HPDE6-E6E7 (cell line): ENCODE data around the gene CHIA.
"Not testable (repeated sequence)": the region's sequence is repeated elsewhere in the genome, so short reads cannot be mapped to it uniquely, and the experiment has no call there.

Experiments used
- DNase-seq: peaks from one replicate; pipeline ENCODE4 v3.0.0; 2011; ENCODE audit warnings: missing footprints; ENCODE audit errors: extremely low spot score

CHIA gene

GRCh38 chr1:111285879-111286278, 4.8 kb upstream of the CHIA start:
- no peak for DNase-seq

- DNase-seq, result no peak
These were observed 3.7 kb upstream of the CHIA start for GRCh38 chr1:111286912-111287311.

DNA sequence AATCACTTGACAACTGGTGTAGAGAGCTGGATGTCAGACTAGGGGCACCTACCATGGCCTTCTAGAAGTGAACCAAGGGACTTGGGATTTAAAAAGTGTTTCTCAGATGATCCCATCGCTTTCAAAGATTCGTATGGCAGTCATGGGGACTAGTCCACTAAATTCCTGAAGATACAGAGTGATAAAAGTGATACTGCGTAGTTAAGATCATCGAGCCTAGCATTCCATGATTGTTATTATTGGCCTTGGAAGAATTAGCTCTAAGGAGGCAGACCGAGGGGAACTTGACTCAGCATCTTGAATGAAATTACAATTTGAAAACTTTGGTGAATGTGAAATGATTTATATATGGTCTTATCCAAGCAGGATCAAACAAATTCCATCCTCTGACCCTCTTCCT, 1.3 kb upstream of the CHIA start:
- no peak for DNase-seq

- no peak for DNase-seq
These were observed 547 bp upstream of the CHIA start for GRCh38 chr1:111290104-111290503.

- no peak for DNase-seq
These were observed 3.7 kb downstream of the CHIA start for GRCh38 chr1:111294390-111294789.

- DNase-seq, result no peak
These were observed 11.7 kb downstream of the CHIA start for GRCh38 chr1:111302374-111302773.

- DNase-seq, result no peak
These were observed 19.0 kb downstream of the CHIA start for GRCh38 chr1:111309690-111310089.

- no peak for DNase-seq
These were observed 27.9 kb downstream of the CHIA start for GRCh38 chr1:111318523-111318922.

GRCh38 chr1:111320066-111320879, 29.6 kb downstream of the CHIA start:
- DNase-seq, result no peak

DNA sequence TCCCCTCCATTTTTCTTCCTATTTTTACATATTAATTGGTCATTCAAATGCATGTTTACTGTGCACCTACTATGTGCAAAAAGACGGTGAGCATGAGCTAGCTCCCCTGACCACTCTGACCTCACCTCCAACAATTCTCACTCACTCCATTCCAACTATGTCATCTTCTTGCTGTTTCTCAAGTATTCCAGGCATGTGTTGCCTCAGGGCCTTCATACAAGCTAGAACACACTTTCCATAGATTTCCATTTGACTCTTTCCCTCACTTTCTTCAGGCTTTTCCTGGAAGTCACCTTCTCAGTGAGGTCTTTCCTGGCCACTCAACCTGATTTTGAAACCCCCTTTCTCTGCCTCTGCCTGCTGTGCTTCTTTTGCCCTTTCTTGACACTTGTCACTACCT, 32.6 kb downstream of the CHIA start:
- no peak for DNase-seq

DNA sequence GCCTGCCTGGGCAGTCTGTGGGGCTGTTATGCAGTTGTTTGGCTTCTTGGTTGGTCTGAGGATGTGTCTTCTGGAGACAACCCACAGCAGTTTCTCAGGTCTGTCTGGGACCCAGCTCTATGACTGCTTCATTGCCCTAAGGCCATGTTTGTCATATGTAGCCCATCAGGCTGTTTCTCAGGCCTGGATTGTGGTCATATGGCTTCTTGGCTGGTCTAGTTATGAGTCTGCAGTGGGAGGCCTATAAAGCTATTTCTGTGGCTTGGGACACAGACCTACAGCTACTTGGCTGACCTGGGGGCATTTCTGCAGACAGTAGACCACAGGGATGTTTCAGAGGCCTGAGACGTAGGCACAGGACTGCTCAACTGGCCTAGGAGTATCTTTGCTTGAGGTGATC, 41.5 kb downstream of the CHIA start:
- DNase-seq, result no peak

- DNase-seq, result peak; percentile 31
These were observed 43.5 kb downstream of the CHIA start for GRCh38 chr1:111334169-111334568.

DNA sequence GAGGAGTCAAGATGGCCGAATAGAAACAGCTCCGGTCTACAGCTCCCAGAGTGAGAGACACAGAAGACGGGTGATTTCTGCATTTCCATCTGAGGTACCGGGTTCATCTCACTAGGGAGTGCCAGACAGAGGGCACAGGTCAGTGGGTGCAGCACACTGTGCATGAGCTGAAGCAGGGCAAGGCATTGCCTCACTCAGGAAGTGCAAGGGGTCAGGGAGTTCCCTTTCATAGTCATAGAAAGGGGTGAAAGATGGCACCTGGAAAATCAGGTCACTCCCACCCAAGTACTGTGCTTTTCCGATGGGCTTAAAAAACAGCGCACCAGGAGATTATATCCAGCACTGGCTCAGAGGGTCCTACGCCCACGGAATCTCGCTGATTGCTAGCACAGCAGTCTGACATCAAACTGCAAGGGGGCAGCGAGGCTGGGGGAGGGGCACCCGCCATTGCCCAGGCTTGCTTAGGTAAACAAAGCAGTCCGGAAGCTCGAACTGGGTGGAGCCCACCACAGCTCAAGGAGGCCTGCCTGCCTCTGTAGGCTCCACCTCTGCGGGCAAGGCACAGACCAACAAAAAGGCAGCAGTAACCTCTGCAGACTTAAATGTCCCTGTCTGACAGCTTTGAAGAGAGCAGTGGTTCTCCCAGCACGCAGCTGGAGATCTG, 44.7 kb downstream of the CHIA start:
- DNase-seq, result not testable (repeated sequence)

- not testable (repeated sequence) for DNase-seq
These were observed 48.2 kb downstream of the CHIA start for GRCh38 chr1:111338849-111339248.

DNA sequence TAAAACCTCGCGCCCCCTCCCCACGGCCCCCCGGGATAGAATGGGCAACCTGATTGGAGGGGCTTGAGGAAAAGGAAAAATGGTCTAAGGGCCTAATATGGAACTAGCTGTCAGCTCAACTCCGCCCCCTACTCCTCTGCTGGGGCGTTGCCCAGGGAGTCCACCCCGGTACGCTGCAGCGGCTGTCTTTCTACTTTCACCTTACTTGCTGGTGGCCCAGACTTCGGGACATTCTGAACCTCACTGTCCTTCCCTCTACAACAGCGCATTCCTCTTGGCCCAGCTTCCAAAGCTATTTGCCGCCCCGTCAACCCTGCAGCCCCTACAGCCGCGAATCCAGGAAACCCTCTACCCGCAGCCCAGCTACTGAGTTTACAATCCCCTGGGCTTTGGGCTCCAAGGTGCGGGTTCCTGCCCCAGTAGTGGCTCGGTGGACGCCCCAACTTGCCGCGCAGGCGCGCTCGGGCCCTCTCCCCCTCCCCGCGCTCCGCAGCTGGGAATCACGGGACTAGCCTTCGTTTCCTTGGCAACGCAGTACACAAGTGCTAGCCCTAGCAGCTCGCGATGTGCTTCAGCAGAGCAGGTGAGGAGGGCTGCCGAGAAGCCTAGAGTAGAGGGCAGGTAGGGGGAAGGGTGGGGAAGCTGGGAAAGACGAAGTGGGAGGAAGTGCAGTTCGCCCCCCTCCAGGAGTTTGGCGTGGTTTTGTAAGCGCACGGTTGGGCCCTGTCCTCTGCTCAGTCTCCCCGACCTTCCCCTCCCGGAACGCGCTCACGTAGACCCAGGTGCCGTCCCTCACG, 55.6 kb downstream of the CHIA start:
- DNase-seq, result peak; percentile 76

DNA sequence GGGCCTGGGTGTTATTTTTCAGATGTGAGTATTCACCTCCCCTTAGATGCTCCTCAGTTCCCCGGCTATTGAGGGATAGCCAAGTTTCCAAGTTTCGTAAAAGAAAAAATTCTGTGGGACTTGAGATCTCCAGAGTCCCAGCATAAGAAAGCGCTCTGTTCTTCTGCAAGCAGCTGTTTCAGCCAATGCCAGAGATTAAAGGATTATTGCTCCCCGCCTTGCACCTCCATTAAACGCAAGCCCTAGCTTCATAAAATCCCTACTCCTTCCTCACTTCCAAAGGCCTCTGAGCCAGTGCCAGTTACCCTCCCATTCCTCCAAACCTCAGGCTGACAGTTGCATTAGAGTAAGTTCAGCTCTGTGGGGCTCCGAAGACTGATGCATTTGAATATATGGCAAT, 56.4 kb downstream of the CHIA start:
- DNase-seq, result no peak

DNA sequence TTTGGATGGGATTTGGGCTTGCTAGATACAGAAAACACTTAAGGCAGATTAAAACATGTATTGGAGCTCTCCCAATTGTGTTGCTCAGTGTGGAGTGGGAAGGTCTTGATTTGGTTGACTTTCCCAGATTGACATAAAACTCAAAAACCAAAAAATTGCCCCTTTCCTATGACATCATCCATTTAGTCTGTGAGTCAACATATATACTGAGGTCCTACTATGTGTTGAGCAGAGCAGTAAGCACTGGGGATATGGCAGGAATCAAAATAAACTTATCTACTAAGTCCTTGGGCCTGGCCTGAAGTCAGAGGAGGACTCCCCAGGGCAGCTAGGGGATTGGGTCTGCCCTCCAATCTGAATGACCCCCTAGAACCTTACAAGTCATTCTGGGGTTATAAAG, 61.0 kb downstream of the CHIA start:
- no peak for DNase-seq

GRCh38 chr1:111354584-111354983, 63.9 kb downstream of the CHIA start:
- no peak for DNase-seq

- DNase-seq, result no peak
These were observed 68.3 kb downstream of the CHIA start for GRCh38 chr1:111358964-111359363.

GRCh38 chr1:111359376-111359775, 68.7 kb downstream of the CHIA start:
- no peak for DNase-seq

- DNase-seq, result not testable (repeated sequence)
These were observed 69.6 kb downstream of the CHIA start for GRCh38 chr1:111360257-111360656.

GRCh38 chr1:111361761-111362160, 71.1 kb downstream of the CHIA start:
- DNase-seq, result no peak

- no peak for DNase-seq
These were observed 74.0 kb downstream of the CHIA start for GRCh38 chr1:111364690-111365089.
